ENCODE results near the gene IFT57.

DNA sequence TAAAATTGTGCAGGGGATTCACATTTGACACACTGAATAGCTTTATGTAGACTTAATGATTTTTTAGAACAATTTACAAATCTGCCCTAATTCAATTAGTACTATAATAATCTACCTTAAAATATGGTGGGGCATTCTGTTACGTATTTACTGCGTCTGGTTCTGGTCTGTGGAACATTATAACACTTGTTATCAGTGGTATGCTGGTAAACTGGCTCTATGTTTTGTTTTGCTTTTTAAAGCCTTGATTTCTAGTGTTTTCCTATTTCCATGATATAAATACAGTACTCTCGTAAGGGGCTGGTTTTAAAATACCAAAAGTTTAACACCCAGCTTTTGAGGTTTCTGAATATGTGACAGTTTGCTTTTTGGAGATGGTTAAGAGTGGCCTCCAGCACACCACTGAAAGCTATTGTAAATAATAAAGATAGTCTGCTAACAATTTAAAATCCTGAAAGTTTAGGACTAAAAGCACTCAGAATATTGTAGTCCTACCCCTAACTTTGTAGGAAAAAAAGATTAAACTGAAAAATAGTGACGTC lies 65.8 kb downstream of the IFT57 start:
- TF ChIP-seq, protein P1, sequence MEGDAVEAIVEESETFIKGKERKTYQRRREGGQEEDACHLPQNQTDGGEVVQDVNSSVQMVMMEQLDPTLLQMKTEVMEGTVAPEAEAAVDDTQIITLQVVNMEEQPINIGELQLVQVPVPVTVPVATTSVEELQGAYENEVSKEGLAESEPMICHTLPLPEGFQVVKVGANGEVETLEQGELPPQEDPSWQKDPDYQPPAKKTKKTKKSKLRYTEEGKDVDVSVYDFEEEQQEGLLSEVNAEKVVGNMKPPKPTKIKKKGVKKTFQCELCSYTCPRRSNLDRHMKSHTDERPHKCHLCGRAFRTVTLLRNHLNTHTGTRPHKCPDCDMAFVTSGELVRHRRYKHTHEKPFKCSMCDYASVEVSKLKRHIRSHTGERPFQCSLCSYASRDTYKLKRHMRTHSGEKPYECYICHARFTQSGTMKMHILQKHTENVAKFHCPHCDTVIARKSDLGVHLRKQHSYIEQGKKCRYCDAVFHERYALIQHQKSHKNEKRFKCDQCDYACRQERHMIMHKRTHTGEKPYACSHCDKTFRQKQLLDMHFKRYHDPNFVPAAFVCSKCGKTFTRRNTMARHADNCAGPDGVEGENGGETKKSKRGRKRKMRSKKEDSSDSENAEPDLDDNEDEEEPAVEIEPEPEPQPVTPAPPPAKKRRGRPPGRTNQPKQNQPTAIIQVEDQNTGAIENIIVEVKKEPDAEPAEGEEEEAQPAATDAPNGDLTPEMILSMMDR (IDR thresholded peaks at IDR 0.05; ENCODE audit: insufficient read depth, low read length, poor library complexity, severe bottlenecking) = no peak
- TF ChIP-seq EZH2phosphoT487 (conservative IDR thresholded peaks at IDR 0.05; ENCODE audit: low read length) = no peak

All from SU-DHL-6 (cell line).